Transverse colon (tissue), 3 donors: ENCODE measurements around the gene B3GNT4.

Experiments
- CTCF ChIP-seq, 5 experiments: fragments of 200-600 bp in 3 of 5; fragments of 450-650 bp in 2 of 5; sonication (generic) in 3 of 5; IDR thresholded peaks; 1 replicate in 2 of 5; 2 replicates in 3 of 5; pipeline ENCODE4 v1.5.1; 2016 to 2017; ENCODE audit warnings: antibody characterized with exemption in 5 of 5, inconsistent platforms in 3 of 5, mild to moderate bottlenecking in 2 of 5, moderate library complexity in 1 of 5
- EP300 ChIP-seq: sonication (generic); formaldehyde crosslinking; IDR thresholded peaks from one replicate; pipeline ENCODE4 v1.6.1; 2017; ENCODE audit warnings: antibody characterized with exemption, low read depth
- POLR2A ChIP-seq: fragments of 450-650 bp; IDR thresholded peaks from one replicate; pipeline ENCODE4 v1.6.1; 2016; ENCODE audit warnings: antibody characterized with exemption, mild to moderate bottlenecking, moderate library complexity

DNA sequence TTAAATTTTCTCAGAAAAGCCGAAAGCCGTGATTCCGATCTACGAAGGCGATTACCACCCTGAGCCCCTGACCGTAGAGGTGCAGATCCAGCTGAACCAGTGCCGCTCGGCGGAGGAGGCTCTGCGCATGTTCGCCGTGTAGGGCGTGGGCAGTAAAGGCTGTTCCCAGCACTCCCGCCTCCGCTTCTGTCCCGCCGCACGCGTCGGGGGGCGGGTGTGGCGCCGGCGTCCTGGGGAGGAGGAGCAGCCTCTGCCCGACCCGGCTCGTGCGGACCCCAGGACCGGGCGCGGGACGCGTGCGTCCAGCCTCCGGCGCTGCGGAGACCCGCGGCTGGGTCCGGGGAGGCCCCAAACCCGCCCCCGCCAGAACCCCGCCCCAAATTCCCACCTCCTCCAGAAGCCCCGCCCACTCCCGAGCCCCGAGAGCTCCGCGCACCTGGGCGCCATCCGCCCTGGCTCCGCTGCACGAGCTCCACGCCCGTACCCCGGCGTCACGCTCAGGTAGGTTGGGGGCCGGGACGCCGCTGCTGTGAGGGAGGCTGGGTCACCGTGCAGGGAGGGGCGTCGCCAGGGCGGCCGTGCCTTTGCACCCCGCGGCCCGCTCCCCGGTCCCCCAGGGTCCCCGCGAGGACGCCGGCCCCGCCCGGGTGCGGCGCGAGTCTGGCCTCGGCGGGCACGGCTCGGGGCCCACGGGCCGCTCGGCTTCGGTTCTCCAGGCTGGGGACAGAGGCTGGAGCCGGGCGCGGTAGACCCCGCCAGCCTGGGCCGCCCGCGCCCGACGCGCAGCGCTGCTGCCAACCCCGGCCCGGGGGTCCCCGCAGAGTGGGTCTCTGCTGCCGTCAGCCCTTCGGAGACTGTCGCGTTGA, at the start of gene B3GNT4:
- TF ChIP-seq POLR2A (no peak), CTCF (IDR thresholded peaks at IDR 0.05) (no peak), EP300 (no peak)
